ENCODE data around the gene ZNF804A. TPM values are rescaled to one million over a fixed set of nuclear protein-coding genes. Genes with fewer than 3 reads are reported as not detected.

ZNF804A gene
- total and polyA plus RNA-seq, 8 donors = 0.03 to 3.7 (median 0.33) TPM; not detected in 2

DNA sequence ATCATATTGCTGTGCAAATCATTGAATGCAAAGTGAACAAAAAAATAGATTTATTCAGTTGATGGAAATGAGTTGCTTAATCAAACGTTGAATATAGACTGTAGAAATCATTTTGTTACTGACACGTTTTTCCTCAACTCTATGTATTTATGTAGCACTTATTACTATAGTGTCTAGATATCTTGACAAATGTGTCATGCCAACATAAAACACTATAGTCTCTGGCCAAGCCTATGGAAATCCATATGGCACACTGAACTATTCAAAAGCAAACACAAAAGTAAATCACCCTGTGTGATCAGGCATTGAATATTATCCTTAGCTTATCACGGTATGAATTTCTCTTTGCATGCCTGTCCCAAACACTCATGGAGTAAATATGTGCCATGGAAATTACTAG, 131.3 kb downstream of the ZNF804A start:
- no peak for DNase-seq
- Histone ChIP-seq H3K4me1 (no peaks in the 10 kb centered on the region), H3K4me3 (no peak overlapping the region), H3K27me3 (no peaks in the 10 kb centered on the region), H3K9me3 (no peaks in the 10 kb centered on the region), H3K36me3 (no peaks in the 10 kb centered on the region), H3K27ac (no peak overlapping the region)
- intact Hi-C loops (cut with DNase I; ENCODE audit: low total_unique reads) = no loop called here
- TF ChIP-seq POLR2AphosphoS5 (IDR thresholded peaks at IDR 0.05) (no peak), CTCF (IDR thresholded peaks at IDR 0.05) (no peak)
- 57 to 75% (median 59%) methylated on average over 3 of the region's 3 CpGs for WGBS, 5 donors

GRCh38 chr2:184730288-184730687, 132.0 kb downstream of the ZNF804A start:
- WGBS, 5 donors = 87 to 97% (median 91%) methylated on average over 1 of the region's 1 CpG
- TF ChIP-seq CTCF (IDR thresholded peaks at IDR 0.05) (no peak), POLR2AphosphoS5 (IDR thresholded peaks at IDR 0.05) (no peak), POLR2A (IDR thresholded peaks at IDR 0.05) (no peak), EP300 (IDR thresholded peaks at IDR 0.05) (no peak)
- H3K9me3 ChIP-seq = no peaks in the 10 kb centered on the region

DNA sequence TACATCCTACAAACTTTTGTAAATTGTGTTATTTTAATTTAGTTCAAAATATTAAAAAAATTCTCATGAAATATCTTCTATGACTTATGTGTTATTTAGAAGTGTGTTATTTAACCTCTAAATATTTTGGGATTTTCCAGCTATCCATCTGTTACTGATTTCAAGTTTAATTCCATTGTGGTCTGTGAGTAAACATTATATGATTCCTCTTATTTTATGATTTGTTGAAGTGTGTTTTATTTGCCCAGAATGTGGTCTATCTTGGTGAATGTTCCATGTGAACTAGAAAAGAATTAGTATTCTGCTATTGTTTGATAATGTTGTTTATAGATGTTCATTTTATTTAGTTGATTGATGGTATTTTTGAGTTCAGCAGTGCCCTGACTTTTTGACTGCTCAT, 136.0 kb downstream of the ZNF804A start:
- H3K27me3 ChIP-seq = no peaks in the 10 kb centered on the region
- intact Hi-C loops (cut with DNase I; ENCODE audit: low total_unique reads) = no loop called here
- DNase-seq = no peak
- peaks cover 0 to 11% (median 0%) of the 10 kb centered on the region in 4 donors for H3K9me3 ChIP-seq
- H3K36me3 ChIP-seq = no peaks in the 10 kb centered on the region
- H3K4me3 ChIP-seq = no peak overlapping the region
- no peaks in the 10 kb centered on the region for H3K4me1 ChIP-seq
- H3K27ac ChIP-seq = no peak overlapping the region
- TF ChIP-seq POLR2AphosphoS5 (IDR thresholded peaks at IDR 0.05) (no peak), POLR2A (IDR thresholded peaks at IDR 0.05) (no peak), CTCF (IDR thresholded peaks at IDR 0.05) (no peak), EP300 (IDR thresholded peaks at IDR 0.05) (no peak)

More at GRCh38 chr2:184730288-184730687, 132.0 kb downstream of the ZNF804A start:
- Histone ChIP-seq H3K4me3 (no peak overlapping the region), H3K27ac (no peak overlapping the region), H3K4me1 (no peaks in the 10 kb centered on the region), H3K36me3 (no peaks in the 10 kb centered on the region), H3K27me3 (no peaks in the 10 kb centered on the region)
- intact Hi-C loops (cut with DNase I; ENCODE audit: low total_unique reads) = no loop called here
- DNase-seq = no peak

GRCh38 chr2:184735611-184736010, 137.3 kb downstream of the ZNF804A start:
- Histone ChIP-seq H3K4me3 (no peak overlapping the region), H3K36me3 (no peaks in the 10 kb centered on the region), H3K27me3 (no peaks in the 10 kb centered on the region), H3K9me3 (peaks cover 0 to 11% (median 0%) of the 10 kb centered on the region in 4 donors), H3K4me1 (no peaks in the 10 kb centered on the region), H3K27ac (no peak overlapping the region)
- intact Hi-C loops (cut with DNase I; ENCODE audit: low total_unique reads) = no loop called here
- no peak for TF ChIP-seq POLR2A (IDR thresholded peaks at IDR 0.05)
- TF ChIP-seq CTCF (IDR thresholded peaks at IDR 0.05) = no peak
- no peak for TF ChIP-seq EP300 (IDR thresholded peaks at IDR 0.05)
- no peak for TF ChIP-seq POLR2AphosphoS5 (IDR thresholded peaks at IDR 0.05)
- 82 to 96% (median 89%) methylated on average over 1 of the region's 1 CpG for WGBS, 5 donors
- no peak for DNase-seq
